GM12878 (cell line): Measurements from ENCODE around the gene EML5. TPM values are rescaled to one million over a fixed set of nuclear protein-coding genes. Genes with fewer than 3 reads are reported as not detected.
"Not testable (repeated sequence)": the region's sequence is repeated elsewhere in the genome, so short reads cannot be mapped to it uniquely, and the experiment has no call there.

Experiments used
- ATAC-seq: fragments of 200-7000 bp; cut with Tn5 transposase; 3 replicates; pipeline ENCODE4 v1.9.1; 2020; ENCODE audit warnings: mild to moderate bottlenecking, moderate library complexity
- BruUV-seq: library from RNA; stranded (reverse); fragments of 400-500 nt; replicated peaks from 2 replicates; lab custom pipeline; 2021; lab: Mats Ljungman, UMichigan
- CTCF ChIA-PET: fragments of 300-600 bp; sonication (Branson Sonifier 250); formaldehyde crosslinking; extraction: SDS; loops from one replicate; lab custom pipeline; 2021; ENCODE audit warnings: inconsistent platforms; lab: Yijun Ruan, JAX
- POLR2A ChIA-PET: fragments of 350-600 bp; formaldehyde crosslinking; extraction: SDS; loops from one replicate; lab custom pipeline; 2021; ENCODE audit warnings: inconsistent platforms; lab: Charles Lee
- RAD21 ChIA-PET: fragments of 300-600 bp; sonication (Branson Sonifier 250); formaldehyde crosslinking; loops from one replicate; lab custom pipeline; 2023; ENCODE audit warnings: antibody characterized with exemption; ENCODE audit not compliant: unreplicated experiment; lab: Charles Lee
- SMC1A ChIA-PET: fragments of 300-600 bp; sonication (Branson Sonifier 250); formaldehyde crosslinking; loops from one replicate; lab custom pipeline; 2023; ENCODE audit not compliant: unreplicated experiment, uncharacterized antibody; lab: Charles Lee
- DNase-seq: peaks from one replicate; pipeline ENCODE4 v3.0.0-alpha.2; 2011; ENCODE audit warnings: low read depth, low spot score
- FAIRE-seq: peaks from 3 replicates; lab custom pipeline; 2011; peaks lifted over from hg19 to GRCh38; lab: Jason Lieb, UNC
- H2AFZ ChIP-seq: 2 replicates; pipeline ENCODE4 v1.6.0; 2011; ENCODE audit warnings: low read depth, low read length, control low read depth; ENCODE audit not compliant: control insufficient read depth
- H3K27ac ChIP-seq: 2 replicates; pipeline ENCODE4 v1.5.1; 2011; ENCODE audit warnings: control low read depth; ENCODE audit not compliant: control insufficient read depth, insufficient read depth
- H3K27me3 ChIP-seq, 2 experiments: replicated peaks in 1 of 2; 2 replicates each; pipeline versions ENCODE4 v1.6.0 to v1.6.1; 2011; ENCODE audit warnings: low read length in 1 of 2; ENCODE audit not compliant: control insufficient read depth in 2 of 2, insufficient read depth in 2 of 2
- H3K36me3 ChIP-seq, 2 experiments: 2 replicates each; pipeline ENCODE4 v1.5.1; 2011; ENCODE audit warnings: low read length in 1 of 2; ENCODE audit not compliant: control insufficient read depth in 2 of 2, insufficient read depth in 2 of 2
- H3K4me1 ChIP-seq: 2 replicates; pipeline ENCODE4 v1.6.1; 2011; ENCODE audit warnings: mild to moderate bottlenecking, low read length, moderate library complexity, mixed read lengths; ENCODE audit not compliant: control insufficient read depth, insufficient read depth
- H3K4me2 ChIP-seq: 2 replicates; pipeline ENCODE4 v1.6.0; 2011; ENCODE audit warnings: control low read depth; ENCODE audit not compliant: control insufficient read depth, insufficient read depth
- H3K4me3 ChIP-seq: fragments of 200-600 bp; sonication (generic); 2 replicates; pipeline ENCODE4 v1.5.1; 2016
- H3K79me2 ChIP-seq: 2 replicates; pipeline ENCODE4 v1.6.0; 2011; ENCODE audit warnings: low read length; ENCODE audit not compliant: control insufficient read depth, insufficient read depth
- H3K9ac ChIP-seq: 2 replicates; pipeline ENCODE4 v1.8.0; 2011; ENCODE audit warnings: low read length, control low read depth, mixed read lengths; ENCODE audit not compliant: control insufficient read depth, insufficient read depth
- H3K9me3 ChIP-seq: replicated peaks from 3 replicates; pipeline ENCODE4 v1.5.1; 2011; ENCODE audit warnings: mild to moderate bottlenecking, low read length; ENCODE audit not compliant: control insufficient read depth, insufficient read depth
- H4K20me1 ChIP-seq: 2 replicates; pipeline ENCODE4 v1.6.0; 2011; ENCODE audit not compliant: control insufficient read depth, insufficient read depth
- BHLHE40 ChIP-seq, 2 experiments: fragments of 450-650 bp in 1 of 2; IDR thresholded peaks; 2 replicates each; pipeline ENCODE4 v1.6.1; 2011 to 2017; ENCODE audit warnings: low read depth in 2 of 2, borderline replicate concordance in 1 of 2, improper control_type of control experiment in 1 of 2, low read length in 1 of 2, mild to moderate bottlenecking in 1 of 2
- FOXM1 ChIP-seq: IDR thresholded peaks from 2 replicates; pipeline ENCODE4 v1.6.1; 2012; ENCODE audit warnings: low read depth, mild to moderate bottlenecking, inconsistent platforms, low read length, moderate library complexity
- GATAD2B ChIP-seq: fragments of 450-650 bp; conservative IDR thresholded peaks from 2 replicates; pipeline ENCODE4 v1.6.1; 2017; ENCODE audit warnings: low read depth, mild to moderate bottlenecking, moderate library complexity
- IKZF2 ChIP-seq, 2 experiments: fragments of 450-650 bp; IDR thresholded peaks; 2 replicates each; pipeline ENCODE4 v1.6.1; 2017; ENCODE audit warnings: mild to moderate bottlenecking in 2 of 2, moderate library complexity in 2 of 2
- JUND ChIP-seq: IDR thresholded peaks from 2 replicates; pipeline ENCODE4 v1.6.1; 2012; ENCODE audit warnings: low read depth, mild to moderate bottlenecking, low read length, improper control_type of control experiment, moderate library complexity
- KDM1A ChIP-seq: fragments of 200-600 bp; sonication (generic); IDR thresholded peaks from 2 replicates; pipeline ENCODE4 v1.6.1; 2016; ENCODE audit warnings: borderline replicate concordance
- MTA3 ChIP-seq: IDR thresholded peaks from 2 replicates; pipeline ENCODE4 v1.6.1; 2012; ENCODE audit warnings: low read length, inconsistent platforms, borderline replicate concordance
- PML ChIP-seq: IDR thresholded peaks from 2 replicates; pipeline ENCODE4 v1.6.1; 2012; ENCODE audit warnings: low read length, inconsistent platforms
- POLR2A ChIP-seq: IDR thresholded peaks from 2 replicates; pipeline ENCODE4 v1.6.1; 2011; ENCODE audit warnings: low read depth, mild to moderate bottlenecking, low read length
- RFX5 ChIP-seq: IDR thresholded peaks from 2 replicates; pipeline ENCODE4 v1.6.1; 2011; ENCODE audit warnings: low read depth, low read length, improper control_type of control experiment
- YY1 ChIP-seq: IDR thresholded peaks from 2 replicates; pipeline ENCODE4 v1.6.1; 2011; ENCODE audit warnings: low read depth, mild to moderate bottlenecking, low read length
- WGBS: methylation state at CpG from one replicate; pipeline ENCODE4 v1.1.6; 2016; ENCODE audit warnings: low lambda C conversion rate; ENCODE audit not compliant: insufficient replicate concordance, insufficient coverage; ENCODE audit errors: missing lambda C conversion rate; 5-methylcytosine and 5-hydroxymethylcytosine counted together
- in situ Hi-C: fragments of 300-500 bp; cut with MboI; formaldehyde crosslinking; loops from 9 replicates; pipeline ENCODE4 v1.14.3; 2018; ENCODE audit warnings: mixed read lengths
- intact Hi-C: fragments of 100-400 bp; cut with micrococcal nuclease; formaldehyde crosslinking; loops from one replicate; pipeline ENCODE4 v1.14.2; 2022; ENCODE audit not compliant: unreplicated experiment
- polyA plus RNA-seq, 11 experiments: library from polyadenylated mRNA; depleted of rRNA in 4 of 11; unstranded in 6 of 11; stranded (reverse) in 5 of 11; fragments of >200 nt; fragmentation: Nextera tagmentation in 4 of 11; fragmentation: Illumina TruSeq in 1 of 11; extraction: Ambion mirVana in 4 of 11; extraction: Trizol in 1 of 11; gene quantifications; 1 replicate in 1 of 11; 2 replicates in 10 of 11; pipeline versions ENCODE4 v1.2.1 to v1.2.3, GENCODE V29; 2011 to 2016; ENCODE audit warnings: inconsistent platforms in 2 of 11, missing spikeins in 2 of 11, low read depth in 1 of 11
- total RNA-seq, 4 experiments: library from RNA; depleted of rRNA in 3 of 4; stranded (reverse); fragments of >200 nt in 3 of 4; fragmentation: Illumina TruSeq in 1 of 4; extraction: Trizol in 1 of 4; gene quantifications; 2 replicates each; pipeline versions ENCODE4 v1.2.1 to v1.2.3, GENCODE V29; 2013 to 2021
- TF ChIP-seq, protein P1 (sequence below): IDR thresholded peaks from 2 replicates; pipeline ENCODE4 v1.6.1; 2011; ENCODE audit warnings: borderline replicate concordance, low read depth, mild to moderate bottlenecking, moderate library complexity, low read length; ENCODE audit not compliant: insufficient read depth, poor library complexity, severe bottlenecking
- TF ChIP-seq, protein P2 (sequence below), 3 experiments: IDR thresholded peaks in 2 of 3; conservative IDR thresholded peaks in 1 of 3; 2 replicates each; pipeline ENCODE4 v1.5.1; 2011; ENCODE audit warnings: low read depth in 3 of 3, low read length in 3 of 3, mild to moderate bottlenecking in 3 of 3, control low read depth in 2 of 3, moderate library complexity in 2 of 3, inconsistent platforms in 1 of 3, mixed read lengths in 1 of 3; ENCODE audit not compliant: control insufficient read depth in 2 of 3, insufficient read depth in 1 of 3; ENCODE audit errors: extremely low read depth in 1 of 3

Gene EML5
- total and polyA plus RNA-seq, 10 of the 15 experiments (the other 5 are each of a cell fraction or from before 2014, with no cell fraction given) = 0.08 to 0.35 (median 0.22) TPM; not detected in 1

DNA sequence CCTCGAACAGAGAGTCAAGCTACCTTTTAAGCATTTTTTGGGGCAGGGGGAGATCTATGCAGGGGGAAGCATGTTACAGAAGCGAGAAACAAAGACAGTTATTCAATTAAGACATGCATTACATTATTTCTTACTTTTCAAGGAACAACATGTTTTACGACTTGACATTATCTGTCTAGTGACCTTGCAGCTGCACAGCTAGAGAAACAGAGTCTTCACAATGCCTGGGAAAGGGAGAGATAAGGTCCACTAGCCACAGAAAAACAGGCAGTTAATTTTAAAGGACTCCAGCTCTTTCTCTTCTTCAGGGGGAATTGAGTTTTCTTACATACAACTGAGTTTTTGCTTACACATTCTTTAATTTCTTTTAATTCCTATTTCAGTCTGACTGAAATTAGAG is 26.9 kb upstream of the EML5 start:
- DNase-seq, H3K9ac ChIP-seq, in situ Hi-C loops, H4K20me1 ChIP-seq, H3K4me2 ChIP-seq, POLR2A ChIA-PET, H2AFZ ChIP-seq, H3K36me3 ChIP-seq, H3K9me3 ChIP-seq, RAD21 ChIA-PET, intact Hi-C loops, H3K27ac ChIP-seq, H3K27me3 ChIP-seq, H3K4me1 ChIP-seq, BruUV-seq, H3K4me3 ChIP-seq, H3K79me2 ChIP-seq, FAIRE-seq, ATAC-seq, CTCF ChIA-PET: not testable (repeated sequence)
- WGBS = 30% methylated on average over 3 of the region's 3 CpGs
- SMC1A ChIA-PET = interaction anchor here (0.7 kb wide), 1 partner anchor 409 kb away, joined by 3 read pairs; no protein-coding TSS in a partner anchor

DNA sequence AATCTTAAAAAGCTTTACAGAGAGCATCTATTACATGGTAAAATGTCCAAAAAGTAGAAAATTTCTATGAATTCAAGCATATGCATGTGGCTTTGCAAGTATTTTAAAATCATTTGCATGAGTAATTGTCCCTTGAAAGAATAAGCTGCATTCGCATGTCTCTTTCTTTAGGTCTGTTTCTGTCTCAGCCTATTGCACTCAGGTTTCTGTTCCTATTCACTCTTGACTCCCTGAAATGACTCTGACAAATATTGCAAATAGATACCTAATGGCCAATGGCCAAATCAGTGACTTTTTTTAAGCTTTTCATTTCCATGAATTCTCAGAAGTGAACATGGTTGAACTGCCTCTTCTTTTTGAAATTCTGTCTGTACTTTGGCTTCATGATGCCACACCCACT is 25.3 kb upstream of the EML5 start:
- intact Hi-C loops (no loop called here), in situ Hi-C loops (no loop called here)
- Histone ChIP-seq H3K36me3 (no peaks in the 10 kb centered on the region), H3K79me2 (no peaks in the 10 kb centered on the region), H4K20me1 (no peaks in the 10 kb centered on the region), H3K9me3 (no peaks in the 10 kb centered on the region), H3K9ac (no peak overlapping the region), H3K27ac (no peak overlapping the region), H2AFZ (no peak overlapping the region), H3K27me3 (no peaks in the 10 kb centered on the region; a peak in 2 of 4 replicates), H3K4me1 (no peaks in the 10 kb centered on the region), H3K4me2 (no peak overlapping the region), H3K4me3 (no peak overlapping the region)
- SMC1A ChIA-PET = no interaction called here
- CTCF ChIA-PET = no interaction called here
- WGBS = 0% methylated on average over 1 of the region's 1 CpG
- no peak for DNase-seq
- no peak for FAIRE-seq
- ATAC-seq = 0 out of 3 replicates have a peak, but pooled peaks have one; percentile 34
- RAD21 ChIA-PET = no interaction called here
- no TSS peak for BruUV-seq
- POLR2A ChIA-PET = interaction anchor here (0.7 kb wide), 1 partner anchor 92 kb away, joined by 4 read pairs; no protein-coding TSS in a partner anchor
- TF ChIP-seq, protein P1, sequence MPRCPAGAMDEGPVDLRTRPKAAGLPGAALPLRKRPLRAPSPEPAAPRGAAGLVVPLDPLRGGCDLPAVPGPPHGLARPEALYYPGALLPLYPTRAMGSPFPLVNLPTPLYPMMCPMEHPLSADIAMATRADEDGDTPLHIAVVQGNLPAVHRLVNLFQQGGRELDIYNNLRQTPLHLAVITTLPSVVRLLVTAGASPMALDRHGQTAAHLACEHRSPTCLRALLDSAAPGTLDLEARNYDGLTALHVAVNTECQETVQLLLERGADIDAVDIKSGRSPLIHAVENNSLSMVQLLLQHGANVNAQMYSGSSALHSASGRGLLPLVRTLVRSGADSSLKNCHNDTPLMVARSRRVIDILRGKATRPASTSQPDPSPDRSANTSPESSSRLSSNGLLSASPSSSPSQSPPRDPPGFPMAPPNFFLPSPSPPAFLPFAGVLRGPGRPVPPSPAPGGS = no peak
- TF ChIP-seq KDM1A (no peak), BHLHE40 (IDR thresholded peaks at IDR 0.05; ENCODE audit: borderline replicate concordance in 1 of 2, low read depth in 2 of 2, low read length in 1 of 2) (no peak), FOXM1 (no peak), YY1 (no peak), RFX5 (no peak), GATAD2B (no peak), MTA3 (no peak), POLR2A (no peak), IKZF2 (IDR thresholded peaks at IDR 0.05) (no peak), PML (no peak), JUND (no peak)
- TF ChIP-seq, protein P2, sequence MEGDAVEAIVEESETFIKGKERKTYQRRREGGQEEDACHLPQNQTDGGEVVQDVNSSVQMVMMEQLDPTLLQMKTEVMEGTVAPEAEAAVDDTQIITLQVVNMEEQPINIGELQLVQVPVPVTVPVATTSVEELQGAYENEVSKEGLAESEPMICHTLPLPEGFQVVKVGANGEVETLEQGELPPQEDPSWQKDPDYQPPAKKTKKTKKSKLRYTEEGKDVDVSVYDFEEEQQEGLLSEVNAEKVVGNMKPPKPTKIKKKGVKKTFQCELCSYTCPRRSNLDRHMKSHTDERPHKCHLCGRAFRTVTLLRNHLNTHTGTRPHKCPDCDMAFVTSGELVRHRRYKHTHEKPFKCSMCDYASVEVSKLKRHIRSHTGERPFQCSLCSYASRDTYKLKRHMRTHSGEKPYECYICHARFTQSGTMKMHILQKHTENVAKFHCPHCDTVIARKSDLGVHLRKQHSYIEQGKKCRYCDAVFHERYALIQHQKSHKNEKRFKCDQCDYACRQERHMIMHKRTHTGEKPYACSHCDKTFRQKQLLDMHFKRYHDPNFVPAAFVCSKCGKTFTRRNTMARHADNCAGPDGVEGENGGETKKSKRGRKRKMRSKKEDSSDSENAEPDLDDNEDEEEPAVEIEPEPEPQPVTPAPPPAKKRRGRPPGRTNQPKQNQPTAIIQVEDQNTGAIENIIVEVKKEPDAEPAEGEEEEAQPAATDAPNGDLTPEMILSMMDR (IDR thresholded peaks at IDR 0.05 in 2 of 3, conservative IDR thresholded peaks at IDR 0.05 in 1 of 3; ENCODE audit: control insufficient read depth in 2 of 3, extremely low read depth in 1 of 3, insufficient read depth in 1 of 3, low read depth in 3 of 3, low read length in 3 of 3) = no peak
